ENCODE results near the gene EGFL8.
"Not testable (repeated sequence)": the region's sequence is repeated elsewhere in the genome, so short reads cannot be mapped to it uniquely, and the experiment has no call there.

EGFL8 gene

DNA sequence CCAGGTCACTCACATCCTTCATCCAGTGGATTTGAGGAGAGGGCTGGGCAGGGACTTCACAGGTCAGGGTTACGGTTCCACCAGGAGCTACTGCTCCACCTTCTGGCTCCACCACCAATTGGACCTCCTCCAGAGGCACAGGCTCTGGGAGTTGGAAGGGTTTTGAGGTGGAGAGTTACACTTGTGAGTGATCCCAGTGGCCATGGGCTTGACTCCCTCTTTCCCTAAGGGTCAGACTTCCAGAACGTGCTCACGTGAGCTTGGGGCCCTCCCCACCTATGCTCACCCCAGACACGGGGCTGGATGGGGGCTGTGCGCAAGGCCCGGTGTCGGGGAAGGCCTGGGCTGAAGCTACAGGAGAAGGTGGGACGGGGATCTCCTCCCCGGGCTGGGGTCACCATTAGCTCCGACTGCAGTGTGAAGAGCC, 18.2 kb downstream of the EGFL8 start:
- DNase-seq (ENCODE audit: low read depth in 3 of 3, low spot score in 1 of 3) = no peak

DNA sequence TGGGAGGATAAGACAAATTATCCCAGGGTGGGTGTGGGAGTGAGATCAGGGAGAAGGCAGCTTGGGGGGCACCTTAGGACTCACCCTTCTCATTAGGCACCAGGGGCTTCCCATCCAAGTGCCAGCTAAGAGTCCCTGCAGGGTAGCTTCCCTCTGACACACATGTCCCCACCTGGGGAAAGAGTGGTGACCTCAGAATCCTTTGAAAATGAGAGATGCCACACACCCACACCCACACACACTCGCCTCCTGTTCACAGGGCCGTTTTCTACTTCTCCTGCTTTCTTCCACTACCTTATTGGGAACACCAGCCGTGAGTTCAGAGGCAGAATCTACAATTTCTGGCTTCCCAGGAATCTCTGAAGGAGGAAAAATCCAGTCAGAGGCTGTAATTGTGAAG, 18.6 kb downstream of the EGFL8 start:
- DNase-seq (ENCODE audit: low read depth in 3 of 3, low spot score in 1 of 3) = no peak

DNA sequence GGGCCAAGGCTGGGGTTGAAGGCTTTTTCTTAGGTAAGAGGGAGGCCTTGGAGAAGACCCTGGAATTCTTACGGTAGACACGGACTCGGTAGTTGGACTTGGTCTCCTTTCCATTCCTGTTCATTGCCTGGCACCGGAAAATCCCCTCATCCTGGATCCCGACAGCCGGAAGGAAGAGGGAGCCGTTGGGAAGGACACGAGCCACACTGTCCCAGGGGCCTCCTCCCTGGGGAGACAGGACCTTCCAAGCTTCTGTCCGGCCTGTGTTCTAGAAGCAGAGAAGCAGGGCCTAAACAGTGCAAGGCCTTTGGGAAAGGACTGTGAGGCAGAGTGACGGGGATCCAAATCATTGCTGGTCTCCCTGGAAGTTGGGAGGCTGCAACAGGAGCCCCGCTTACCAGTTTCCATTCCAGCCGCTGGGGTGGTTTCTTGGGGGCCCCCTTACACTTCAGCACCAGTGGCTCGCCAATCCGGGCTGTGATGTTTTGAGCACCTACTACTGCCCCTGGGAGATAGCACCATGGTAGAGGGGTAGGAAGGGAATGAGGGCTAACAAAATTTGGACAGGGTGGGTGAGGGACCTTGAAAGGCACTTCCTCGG, 19.2 kb downstream of the EGFL8 start:
- no peak for DNase-seq (ENCODE audit: low read depth in 3 of 3, low spot score in 1 of 3)

DNA sequence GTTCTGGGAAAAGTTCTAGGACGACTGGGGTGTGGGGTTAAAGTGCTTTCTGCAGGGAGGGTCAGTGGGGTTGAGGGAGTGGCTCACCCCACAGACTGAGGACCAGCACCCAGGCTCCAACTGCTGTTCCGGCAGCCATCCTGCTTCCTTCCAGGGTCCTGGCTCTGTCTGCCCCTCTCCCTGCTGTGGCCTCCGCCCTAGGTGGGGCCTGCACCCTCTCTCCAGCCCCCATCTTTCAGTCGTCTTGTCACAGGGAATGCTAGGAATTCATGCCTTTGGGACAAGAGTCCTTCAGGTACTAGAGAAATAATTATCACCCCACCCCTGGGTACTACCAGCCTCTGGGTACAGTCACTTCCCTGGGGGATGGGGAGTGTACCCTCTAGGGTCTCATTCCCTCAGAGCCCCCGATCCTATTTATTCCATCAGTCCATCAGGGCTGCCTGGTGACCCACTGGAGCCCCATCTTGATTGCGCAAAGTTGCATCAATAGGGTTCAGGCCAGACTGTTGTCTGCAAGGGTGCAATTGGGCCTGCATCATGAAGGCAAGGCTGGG, 19.8 kb downstream of the EGFL8 start, which contains the start of gene AGER:
Gene AGER, minus strand, starts transcription at position 170 of the 557 bp plus-strand sequence. Its CDS starts 31 bp downstream, at position 139.
- DNase-seq (ENCODE audit: low read depth in 3 of 3, low spot score in 1 of 3) = no peak

DNA sequence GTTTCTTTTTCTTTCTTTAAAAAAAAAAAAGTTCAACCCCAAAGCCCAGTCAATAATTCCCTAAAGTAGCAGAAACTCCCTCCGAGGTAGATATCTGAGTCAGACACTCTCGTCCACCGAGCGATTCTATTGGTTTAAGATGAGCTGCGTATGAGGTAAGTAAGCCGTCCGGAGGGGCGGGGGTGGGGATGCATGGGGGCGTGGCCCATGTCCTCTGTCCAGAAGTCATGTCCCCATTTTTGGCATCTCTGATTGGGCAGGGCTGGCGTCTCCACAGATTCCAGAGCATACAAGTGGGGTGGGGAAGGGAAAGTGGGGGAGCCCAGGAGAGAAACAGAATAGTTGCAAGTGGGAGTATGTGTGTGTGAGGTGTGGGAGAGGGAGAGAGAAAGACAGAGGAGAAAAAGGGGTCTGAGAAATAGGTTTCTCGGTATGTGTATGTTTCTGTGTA, 21.3 kb downstream of the EGFL8 start:
- DNase-seq (ENCODE audit: low read depth in 3 of 3, low spot score in 1 of 3) = not testable (repeated sequence)

DNA sequence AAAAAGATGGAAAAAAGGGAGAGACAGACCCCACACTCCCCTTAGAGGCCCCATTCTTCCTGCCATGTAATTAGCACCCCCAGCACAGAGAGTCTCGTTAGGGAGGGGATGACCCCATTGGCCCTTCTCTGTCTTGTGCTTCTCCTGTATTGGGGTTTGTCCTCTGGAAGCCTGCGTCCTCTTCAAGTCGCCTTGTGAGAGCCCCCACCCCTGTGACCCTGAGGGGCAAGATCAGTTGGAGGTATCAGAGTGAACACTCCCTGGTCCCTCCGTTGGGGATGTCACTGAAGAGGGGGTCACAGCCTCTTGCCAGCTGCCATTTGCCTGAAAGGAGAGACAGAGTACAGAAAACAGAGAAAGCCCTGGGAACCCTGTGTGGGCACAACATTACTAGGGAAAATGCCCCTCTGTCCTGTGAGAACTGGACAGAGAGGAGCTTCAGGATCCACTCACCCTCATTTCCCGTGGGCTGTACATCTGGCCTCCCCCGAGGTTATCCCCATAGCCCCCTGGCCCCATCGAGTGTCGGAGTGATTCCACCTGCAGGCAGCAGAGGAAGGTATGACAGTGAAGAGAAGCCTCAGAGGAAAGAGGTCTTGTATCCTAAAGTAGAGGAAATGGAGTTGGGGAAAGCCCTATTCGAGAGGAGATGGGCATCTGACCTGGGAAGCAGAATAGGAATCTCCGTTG, 21.9 kb downstream of the EGFL8 start:
- DNase-seq (ENCODE audit: low read depth in 3 of 3, low spot score in 1 of 3) = not testable (repeated sequence)

DNA sequence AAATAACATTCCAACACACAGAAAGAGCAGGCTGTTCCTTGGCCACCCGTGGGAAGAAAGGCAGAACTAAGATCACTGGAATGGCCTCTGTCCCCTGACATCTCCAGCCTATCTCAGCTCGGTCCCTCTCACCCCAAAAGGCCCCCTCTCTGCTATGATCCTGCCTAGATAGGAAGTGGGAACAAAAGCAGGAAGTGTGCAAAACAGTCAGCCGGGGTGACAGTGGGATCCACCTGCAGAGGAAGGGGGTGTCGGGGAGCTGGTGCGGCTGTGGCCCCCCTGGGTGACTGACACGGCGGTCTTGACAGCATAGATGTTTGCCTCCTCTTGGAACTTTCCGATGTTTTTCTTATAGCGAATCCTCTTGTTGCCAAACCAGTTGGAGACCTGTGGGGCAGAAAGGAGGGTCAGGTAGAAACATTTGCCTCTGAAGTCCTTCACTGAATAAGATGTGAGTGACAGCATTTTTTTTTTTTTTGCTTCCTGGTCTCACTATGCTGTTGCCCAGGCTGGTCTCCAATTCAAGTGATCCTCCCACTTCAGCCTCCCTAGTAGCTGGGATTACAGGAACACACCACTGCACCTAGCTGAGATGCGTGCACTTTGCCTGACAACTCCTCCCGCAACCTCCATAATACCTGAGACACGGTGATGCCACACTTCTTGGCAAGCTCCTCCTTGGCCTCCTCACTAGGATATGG, 22.8 kb downstream of the EGFL8 start:
- DNase-seq (ENCODE audit: low read depth in 3 of 3, low spot score in 1 of 3) = no peak

DNA sequence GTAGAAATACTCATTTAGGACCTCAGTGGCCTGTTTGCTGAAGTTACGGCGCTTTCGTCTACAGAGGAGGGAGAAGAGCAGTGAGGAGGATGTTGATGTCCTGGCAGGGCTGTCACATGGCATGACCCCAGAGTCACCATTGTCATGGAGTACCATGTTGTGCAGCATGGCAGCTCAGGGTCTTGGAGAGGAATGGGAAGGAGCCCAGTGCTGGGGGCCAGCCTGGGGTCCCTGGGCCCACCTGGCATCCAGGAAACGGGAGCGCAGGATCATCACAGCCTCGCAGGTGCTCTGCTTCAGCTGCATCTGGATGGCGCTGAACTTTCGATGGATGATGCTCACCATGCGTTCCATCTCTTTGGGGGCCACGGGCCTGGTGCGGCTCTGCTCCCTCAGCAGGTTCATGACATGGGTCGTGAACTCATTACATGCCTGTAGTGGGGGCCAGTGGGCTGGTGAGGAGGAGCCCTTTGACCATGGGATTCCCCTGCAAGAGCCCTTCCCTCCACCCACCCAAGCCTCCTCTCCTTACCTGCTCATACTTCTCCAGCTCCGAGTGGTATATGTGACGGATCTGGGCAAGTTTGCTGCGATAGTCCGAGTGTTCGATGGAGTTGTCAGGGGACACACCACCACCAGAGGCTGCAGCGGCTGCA, 23.5 kb downstream of the EGFL8 start:
- not testable (repeated sequence) for DNase-seq (ENCODE audit: low read depth in 3 of 3, low spot score in 1 of 3)

DNA sequence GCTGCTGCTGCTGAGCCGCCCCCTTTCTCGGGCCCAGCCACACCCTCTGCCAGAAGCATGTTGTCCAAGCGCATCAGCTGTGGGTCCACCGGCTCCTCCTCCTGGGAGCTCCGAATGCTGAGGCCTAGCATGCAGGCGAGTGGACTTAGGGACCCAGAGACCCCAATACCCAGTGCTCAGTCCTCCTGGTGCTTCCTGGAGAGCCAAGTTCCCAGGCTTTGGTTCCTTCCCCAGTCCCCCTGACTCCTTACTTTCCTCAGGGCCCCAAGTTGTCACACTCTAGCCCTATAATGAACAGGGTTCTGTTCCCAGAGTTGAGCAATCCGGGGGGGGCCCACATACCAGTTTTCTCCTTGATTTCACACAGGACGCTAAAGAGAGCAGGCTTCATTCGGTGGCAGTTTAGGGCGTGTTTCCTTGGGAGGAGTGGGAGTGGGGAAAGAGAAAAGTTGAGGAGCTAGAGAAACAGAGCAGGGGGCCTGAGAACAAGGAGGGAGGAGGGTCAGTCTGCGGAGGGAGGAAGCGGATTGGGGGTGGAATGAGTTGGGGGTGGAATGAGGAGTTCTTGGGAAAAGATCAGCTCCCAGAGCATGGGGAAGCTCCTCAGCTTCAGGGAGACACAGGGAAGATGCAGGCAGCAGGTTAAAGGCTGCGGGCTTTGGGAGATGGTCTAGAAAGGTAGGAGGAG, 24.1 kb downstream of the EGFL8 start:
- DNase-seq (ENCODE audit: low read depth in 3 of 3, low spot score in 1 of 3) = no peak

DNA sequence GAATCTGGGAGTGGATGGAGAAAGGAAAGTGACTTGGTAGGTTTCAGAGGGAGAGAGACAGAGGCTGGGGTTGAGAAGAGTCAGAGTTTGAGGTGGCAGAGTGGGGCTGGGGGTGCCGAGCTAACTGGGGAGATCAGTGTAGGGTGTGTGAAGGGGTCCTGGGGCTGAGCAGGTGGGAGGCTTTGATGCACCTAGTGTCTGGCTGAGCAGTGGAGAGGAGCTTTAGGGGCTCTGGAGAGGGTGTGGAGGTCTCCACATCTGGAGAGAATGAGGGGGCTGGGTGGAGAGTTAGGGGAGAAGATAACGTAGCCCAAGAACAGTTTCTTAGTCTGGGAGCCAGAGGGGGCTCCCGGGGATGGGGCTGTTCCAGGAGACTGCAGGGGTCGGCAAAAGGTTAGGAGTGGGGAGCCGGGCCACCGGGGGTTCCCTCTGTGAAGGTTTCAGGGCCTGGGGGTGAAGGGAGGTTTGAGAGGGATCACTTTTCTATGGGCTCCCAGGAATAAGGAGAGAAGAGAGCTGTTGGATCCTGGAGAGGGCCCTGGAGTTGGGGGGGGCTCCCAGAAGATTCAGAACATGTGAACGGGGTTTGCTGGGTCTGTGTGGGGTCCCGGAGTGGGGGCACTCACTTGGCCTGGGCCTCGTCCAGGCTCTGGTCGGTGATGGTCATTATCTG, 24.8 kb downstream of the EGFL8 start:
- DNase-seq (ENCODE audit: low read depth in 3 of 3, low spot score in 1 of 3) = no peak

DNA sequence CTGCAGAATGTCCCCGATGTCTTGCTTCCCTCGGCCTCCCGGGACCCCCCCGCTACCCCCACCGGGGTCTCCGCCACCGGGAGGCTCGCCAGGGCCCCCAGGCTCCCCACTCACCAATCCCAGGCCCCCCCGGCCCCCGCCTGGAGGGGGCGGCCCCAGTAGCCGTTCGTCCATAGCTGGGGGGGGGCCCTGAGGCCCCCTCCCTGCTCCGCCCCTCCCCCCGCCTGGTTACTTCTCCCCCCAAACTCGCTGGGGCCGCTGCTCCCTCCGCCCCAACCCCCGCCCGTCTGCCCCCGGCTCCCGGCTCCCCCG, 25.3 kb downstream of the EGFL8 start:
- DNase-seq (ENCODE audit: low read depth in 3 of 3, low spot score in 1 of 3) = no peak

DNA sequence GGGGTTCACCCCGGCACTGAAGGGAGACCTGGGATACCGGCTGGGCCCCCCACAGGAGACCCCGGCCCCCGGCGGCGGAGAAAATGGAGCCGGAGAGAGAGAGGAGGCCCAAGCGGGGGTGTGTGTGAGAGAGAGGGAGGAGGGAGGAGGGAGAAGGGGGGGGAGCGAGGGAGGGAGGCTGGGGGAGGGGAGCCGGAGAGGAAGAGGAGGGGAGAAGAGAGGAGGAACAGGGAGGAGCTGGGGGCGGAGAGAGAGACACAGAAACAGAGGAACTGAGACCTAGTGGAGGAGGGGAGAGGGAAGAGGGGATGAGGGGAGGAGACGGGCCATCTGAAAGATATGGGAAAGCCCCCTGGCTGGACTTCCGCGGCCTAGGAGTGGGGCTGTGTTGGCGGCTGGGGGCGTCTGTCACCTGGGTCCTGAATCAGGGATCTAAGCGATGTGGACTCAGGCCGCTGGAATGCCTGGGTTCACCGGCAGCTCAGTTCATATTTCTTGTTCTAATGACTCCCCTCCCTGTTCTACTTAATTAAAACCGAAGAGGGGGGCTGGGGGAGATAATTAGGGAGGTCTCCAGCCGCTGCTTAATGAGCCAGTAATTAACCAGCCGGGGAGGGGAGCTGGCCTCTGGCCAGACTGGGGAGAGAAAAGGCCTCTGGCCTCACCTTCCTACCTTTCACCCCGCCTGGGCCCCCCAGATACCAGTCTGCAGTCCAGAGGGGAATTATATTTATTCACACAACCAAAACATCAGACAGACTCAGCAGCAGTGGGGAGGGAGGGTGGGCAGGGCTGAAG, 25.9 kb downstream of the EGFL8 start, which contains the start of gene PBX2:
Gene PBX2, minus strand, starts transcription at position 149 of the 798 bp plus-strand sequence. CDS start 287 bp downstream, outside the sequence.
- DNase-seq (ENCODE audit: low read depth in 3 of 3, low spot score in 1 of 3) = peak; percentile 66 to 71 (median 71)

DNA sequence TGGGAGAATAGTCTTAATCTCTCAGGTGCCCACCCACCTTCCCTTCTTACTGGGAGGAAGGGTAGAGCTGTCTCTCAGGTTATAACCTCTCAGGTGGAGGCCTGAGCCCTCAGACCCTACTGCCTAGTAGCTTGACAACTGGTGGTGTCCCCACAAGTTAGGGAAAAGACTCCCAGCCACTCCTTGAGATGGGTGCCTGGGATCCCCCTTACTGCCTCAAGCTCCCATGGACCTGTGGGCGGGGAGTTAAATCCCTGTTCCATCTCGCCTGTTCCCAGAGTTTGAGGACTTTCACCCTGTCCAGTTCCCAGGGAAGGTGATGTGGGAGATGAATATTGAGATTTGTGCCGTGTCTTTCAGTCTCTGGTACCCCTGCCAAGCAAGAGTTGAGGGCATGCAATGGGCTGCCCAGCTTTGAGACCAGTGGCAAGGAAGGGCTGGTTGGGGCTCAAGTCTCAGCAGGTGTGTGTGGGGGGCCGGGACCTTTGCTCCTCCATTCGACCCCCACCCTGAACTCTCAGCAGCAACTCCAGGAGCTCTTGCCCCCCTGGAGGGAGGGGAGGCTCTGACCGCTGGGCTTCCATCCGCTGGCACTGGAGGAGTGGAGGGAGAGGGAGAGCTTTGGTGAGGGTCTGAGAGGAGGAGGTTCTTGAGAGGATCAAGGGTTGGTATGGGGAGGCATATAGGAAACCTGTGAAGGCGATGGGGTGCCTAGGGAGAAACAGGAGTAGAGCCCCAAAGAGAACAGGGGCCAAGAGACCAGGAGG, 26.7 kb downstream of the EGFL8 start:
- DNase-seq (ENCODE audit: low read depth in 3 of 3, low spot score in 1 of 3) = no peak

DNA sequence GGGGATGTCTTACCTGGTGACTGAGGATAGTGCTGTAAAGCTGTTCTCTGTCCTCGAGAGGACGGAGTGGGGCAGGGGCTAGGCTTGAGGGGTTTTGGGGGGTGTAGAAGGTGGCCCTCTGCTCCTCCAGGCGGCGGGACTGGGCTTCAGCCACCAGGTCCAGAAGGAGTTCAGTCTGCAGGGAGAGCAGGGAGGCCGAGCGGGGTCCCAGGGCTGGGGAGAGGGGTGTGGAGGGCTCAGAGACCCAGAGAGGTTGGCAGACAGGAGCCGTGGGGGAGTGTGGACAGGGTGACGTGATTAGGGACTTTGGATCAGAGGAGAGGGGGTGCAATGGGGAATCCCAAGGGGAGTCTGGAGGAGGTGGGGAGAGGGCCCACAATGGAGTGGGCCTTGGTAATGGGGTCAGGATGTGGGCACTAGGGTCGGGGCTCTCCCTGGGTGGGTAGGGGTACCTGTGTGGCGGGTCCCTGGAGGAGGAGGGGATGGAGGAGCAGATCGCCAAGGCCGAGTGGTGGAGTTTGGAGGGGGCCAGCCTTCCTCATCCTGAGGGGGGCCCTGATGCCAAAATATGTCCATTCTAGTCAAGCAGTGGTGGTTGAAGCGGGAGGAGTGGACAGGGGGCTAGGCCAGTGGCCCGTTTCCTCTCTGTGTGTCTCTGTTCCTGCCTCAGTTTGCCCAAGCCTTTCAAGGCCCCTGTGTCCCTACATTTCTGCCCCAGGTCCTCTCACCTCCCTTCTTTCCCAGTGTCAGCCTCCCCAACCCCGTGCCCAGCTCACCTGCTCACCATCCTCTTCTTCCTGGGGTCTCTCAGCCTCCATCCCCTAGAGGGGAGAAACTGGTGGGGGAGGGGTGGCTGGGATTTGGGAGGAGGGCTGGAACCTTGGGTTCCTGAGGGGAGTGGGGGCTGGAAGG, 27.6 kb downstream of the EGFL8 start:
- DNase-seq (ENCODE audit: low read depth in 3 of 3, low spot score in 1 of 3) = no peak

DNA sequence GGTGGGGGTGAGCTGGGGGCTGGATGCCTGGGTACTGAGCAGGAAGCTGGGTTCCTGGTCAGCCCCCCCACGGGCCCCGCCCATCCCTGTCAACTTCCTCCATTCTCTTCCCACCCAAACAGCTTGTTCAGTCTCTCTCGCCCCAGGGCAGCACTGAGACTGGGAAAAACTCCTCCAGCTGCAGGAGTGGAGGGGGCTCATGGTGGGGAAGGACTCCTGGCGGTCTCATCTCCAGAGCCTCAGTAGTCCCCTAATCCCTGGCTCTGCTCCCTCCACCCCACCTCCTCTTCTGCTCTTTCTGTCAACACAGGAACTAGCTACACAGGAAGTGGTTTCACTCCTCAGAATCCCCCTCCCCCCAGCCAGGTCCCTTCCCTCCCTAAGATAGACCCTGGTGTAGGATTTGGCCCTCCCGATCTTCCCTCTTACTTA, 28.2 kb downstream of the EGFL8 start, which contains the start of gene GPSM3:
Gene GPSM3, minus strand, starts transcription at position 36 of the 432 bp plus-strand sequence. CDS start 130 bp downstream, outside the sequence.
- DNase-seq (ENCODE audit: low read depth in 3 of 3, low spot score in 1 of 3) = no peak

DNA sequence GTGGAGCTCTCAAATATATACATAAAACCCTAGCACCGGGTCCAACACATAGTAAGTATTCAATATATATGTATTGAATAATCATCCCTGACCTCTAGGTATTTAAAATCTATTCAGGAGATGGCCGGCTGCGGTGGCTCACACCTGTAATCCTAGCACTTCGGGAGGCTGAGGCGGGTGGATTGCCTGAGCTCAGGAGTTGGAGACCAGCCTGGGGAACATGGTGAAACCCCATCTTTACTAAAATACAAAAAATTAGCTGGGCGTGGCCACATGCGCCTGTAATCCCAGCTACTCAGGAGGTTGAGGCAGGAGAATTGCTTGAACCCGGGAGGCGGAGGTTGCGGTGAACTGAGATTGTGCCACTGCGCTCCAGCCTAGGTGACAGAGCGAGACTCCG, 28.7 kb downstream of the EGFL8 start:
- DNase-seq (ENCODE audit: low read depth in 3 of 3, low spot score in 1 of 3) = not testable (repeated sequence)

DNA sequence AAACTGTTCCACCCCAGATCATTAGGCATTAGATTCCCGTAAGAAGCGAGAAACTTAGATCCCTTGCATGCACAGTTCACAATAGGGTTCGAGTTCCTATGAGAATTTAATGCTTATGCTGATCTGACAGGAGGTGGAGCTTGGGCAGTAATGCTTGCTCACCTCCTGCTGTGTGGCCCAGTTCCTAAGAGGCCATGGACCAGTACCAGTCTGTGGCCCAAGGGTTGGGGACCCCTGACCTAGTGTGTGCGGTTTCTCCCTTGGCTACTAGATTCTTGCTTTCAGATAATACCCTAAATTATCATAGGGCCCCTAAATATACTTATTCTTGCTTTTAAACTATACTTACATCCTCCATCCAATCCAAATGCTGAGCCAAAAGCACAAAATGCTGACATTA, 30.0 kb downstream of the EGFL8 start:
- no peak for DNase-seq (ENCODE audit: low read depth in 3 of 3, low spot score in 1 of 3)

All from stimulated activated CD4-positive, alpha-beta T cell treated with anti-CD3 and anti-CD28 coated beads, TNF-alpha, amount 100 ng/mL, for 1 hour (primary cell).